Kidney capillary endothelial cell (primary cell): ENCODE measurements around the gene BNIPL.

Experiments used
- DNase-seq: peaks from one replicate; pipeline ENCODE4 v3.0.0-alpha.2; 2018; ENCODE audit warnings: low spot score

BNIPL gene, protein sequence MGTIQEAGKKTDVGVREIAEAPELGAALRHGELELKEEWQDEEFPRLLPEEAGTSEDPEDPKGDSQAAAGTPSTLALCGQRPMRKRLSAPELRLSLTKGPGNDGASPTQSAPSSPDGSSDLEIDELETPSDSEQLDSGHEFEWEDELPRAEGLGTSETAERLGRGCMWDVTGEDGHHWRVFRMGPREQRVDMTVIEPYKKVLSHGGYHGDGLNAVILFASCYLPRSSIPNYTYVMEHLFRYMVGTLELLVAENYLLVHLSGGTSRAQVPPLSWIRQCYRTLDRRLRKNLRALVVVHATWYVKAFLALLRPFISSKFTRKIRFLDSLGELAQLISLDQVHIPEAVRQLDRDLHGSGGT

DNA sequence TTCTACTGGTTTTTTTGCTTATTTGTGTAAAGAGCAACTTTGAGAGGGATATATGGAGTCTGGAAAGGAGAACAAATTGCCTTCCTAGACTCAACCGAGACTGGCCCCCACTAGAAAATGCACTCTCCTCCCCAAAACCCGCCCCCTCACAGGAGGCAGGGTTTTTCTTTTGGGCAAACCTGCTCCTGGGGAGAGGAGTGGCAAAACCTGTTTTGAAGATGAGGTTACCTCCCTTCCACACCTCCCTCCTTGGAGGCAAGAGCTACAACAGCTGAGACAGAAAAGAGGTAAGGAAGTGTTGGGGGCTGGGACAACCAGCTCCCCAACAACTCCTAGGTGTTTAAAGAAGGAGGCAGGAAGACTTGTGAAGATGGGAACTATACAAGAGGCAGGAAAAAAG, at the start of gene BNIPL:
BNIPL (plus strand) TSS at position 231 of the 400 bp plus-strand sequence; CDS start at position 371, 140 bp downstream.
- DNase-seq: no peak

DNA sequence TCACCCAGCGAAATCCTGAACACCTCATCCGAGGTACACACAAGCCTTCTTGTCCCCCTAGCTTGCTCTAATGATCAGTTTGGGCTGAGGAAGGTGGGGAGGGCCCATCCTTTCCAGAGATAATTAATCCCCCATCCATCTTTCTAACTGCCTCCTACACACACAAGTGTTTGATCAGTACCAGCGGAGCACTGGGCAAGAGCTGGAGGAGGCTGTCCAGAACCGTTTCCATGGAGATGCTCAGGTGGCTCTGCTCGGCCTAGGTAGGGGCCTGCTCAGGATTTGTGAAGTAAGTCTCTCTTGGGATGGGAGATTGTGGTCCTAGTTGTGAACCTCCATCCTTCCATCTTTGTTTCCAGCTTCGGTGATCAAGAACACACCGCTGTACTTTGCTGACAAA, 48.5 kb upstream of the BNIPL start:
- no peak for DNase-seq

DNA sequence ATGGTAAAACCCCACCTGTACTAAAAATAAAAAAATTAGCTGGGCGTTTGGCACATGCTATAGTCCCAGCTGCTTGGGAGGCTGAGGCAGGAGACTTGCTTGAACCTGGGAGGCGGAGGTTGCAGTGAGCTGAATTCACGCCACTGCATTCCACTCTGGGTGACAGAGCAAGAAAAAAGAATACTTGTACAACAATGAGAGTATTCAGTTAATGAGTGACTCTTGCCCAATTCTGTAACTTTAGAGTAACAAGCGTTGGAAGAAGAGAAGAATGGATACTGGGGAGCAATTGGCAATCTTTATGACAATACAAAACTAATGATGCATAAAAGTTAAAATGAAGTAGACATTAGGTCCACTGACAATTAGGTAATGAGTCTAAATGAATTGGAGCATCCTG, 43.8 kb upstream of the BNIPL start:
- no peak for DNase-seq

DNA sequence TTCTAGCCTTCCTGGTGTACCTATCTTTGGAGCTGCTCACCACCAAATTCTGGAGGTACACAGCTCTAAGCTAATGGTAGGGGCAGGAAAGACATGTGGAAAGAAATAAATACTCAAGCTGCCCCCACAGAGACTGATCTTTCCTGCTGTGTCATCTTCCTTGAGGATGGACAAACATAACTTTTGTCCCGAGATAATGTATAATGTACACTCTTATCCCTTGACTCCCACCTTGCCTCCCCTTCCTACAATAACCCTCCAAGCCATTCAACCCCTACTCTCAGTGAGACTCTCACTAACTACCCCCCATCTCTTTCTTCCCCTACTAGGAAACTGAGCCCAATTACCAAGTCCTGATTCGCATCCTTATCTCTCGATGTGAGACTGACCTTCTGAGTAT, 42.1 kb upstream of the BNIPL start:
- DNase-seq: no peak

DNA sequence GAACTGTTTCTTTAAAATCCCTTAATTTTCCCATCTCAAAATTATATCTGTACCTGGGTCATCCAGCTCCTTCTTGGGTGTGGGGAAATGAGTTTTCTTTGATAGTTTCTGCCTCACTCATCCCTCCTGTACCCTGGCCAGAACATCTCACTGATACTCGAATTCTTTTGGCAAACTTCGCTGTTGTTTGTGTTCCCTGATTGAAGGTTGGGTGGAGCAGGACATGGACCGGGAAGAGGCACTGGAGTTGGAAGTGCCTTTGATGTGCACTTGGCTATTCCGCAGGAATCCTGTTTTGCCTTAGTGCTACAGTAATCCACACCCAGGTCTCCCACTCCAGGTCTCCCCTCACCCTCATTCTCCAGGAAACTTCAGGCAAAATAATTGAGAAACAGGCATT, 40.9 kb upstream of the BNIPL start:
- no peak for DNase-seq

DNA sequence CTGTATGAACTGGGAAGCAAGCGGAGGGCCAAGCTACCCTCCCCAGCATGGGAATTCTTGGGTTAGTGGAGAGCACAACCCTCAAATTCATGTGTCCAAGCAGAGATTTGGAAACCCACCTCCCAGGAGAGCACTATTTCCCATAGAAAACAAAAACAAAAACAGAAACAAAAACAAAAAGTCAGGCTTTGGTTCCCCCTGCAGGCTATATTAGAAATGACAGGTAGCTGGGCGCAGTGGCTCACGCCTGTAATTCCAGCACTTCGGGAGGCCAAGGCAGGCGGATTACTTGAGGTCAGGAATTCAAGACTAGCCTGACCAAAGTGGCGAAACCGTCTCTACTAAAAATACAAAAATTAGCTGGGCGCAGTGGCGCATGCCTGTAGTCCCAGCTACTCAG, 40.5 kb upstream of the BNIPL start:
- DNase-seq: no peak

DNA sequence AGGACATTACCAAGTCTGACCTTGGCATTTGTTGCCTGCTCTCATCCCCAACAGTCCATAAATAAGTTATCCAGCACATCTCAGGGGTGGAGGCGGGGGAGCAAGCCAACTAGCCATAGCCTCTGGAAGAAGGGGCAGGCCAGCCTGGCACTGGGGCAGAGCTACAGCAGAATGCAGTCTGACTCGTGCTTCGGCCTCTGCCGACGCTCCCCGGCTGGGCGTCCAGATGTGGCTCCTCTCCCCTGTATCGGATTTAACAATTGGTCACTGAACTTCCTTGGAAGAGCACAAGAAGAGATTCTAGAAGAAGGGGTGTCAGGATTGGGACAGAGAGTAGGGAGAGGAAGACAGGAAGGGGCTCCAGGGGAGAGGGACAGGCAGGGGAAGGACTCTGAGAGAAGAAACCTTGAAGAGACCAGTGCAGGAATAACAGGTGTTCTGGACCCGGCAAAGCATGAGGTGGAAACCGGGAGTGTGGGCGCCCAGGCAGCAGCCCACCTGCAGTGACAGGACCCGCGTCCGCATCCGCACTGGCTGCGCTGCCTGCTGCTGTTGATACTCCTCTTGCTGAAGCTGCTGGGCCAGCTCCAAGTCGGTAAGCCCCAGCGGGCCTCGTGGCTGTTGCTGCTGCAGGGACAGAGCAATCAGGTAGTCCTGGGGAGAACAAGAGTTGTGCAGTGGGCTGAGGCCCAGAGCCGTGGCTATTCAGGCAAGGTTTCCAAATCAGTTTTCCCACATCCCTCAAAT, 39.1 kb upstream of the BNIPL start:
- DNase-seq: no peak

DNA sequence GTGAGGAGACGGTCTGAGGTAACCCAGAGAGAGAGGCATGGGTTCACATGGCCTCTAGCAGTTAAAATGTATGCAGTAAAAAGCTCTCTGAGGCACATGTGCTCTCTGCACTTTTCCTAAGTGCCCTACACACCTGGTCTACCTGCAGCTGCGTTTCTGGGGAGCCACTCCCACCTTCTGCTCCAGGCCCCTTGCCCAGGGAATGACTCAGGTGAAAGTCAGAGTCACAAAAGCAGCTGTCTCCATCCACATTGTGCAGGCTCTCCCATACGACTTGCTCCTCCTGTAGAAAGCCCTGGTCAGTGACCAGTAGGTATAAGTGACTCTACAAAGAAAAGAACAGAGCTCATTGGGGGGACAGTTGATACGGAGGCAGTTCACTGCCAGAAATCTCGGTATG, 38.4 kb upstream of the BNIPL start:
- no peak for DNase-seq

DNA sequence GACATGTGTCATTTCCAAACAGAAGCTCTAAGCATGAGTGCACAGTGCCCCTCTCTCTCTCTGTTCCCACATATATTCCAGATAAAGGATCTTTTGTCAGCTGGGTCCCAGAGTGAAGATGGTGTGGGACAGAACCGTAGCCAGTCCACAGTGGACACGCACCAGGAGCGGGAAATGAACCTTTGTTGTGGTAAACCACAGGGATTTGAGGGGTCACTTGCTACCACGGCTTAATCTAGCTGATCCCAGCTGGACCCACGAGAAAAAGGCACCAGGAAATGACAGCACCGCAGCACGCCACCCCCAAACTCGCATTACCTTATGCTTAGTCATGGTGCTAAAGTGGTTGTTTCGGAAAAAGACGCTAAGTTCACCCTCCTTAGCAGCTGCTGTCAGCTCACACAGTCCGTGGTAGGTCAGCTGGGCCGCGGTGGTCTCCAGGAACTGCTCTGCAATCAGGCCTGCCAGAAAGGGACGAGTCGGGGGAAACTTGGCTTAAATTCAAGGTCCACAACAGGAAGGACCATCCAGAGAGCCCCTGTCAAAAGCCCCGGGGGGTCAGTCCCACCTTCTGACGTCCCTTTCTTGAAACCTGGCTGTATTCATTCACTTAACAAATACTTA, 37.2 kb upstream of the BNIPL start:
- DNase-seq: no peak

DNA sequence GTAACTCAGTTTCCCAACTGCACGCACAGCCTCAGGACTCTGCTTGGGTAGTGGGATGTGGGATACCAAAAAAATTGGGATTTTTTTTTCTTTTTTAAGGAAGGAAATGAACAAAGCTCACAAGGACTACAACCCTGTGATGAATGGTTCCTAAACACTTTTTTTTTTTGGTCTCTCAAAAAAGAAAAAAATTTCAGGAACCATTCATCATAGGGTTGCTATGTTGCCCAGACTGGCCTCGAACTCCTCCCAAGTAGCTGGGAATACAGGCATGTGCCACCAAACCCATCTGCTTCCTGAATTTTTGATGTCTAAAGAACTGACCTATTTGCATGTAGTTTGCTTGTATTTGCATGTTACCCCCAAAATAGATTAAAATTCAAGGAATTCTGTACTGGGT, 36.5 kb upstream of the BNIPL start:
- no peak for DNase-seq

DNA sequence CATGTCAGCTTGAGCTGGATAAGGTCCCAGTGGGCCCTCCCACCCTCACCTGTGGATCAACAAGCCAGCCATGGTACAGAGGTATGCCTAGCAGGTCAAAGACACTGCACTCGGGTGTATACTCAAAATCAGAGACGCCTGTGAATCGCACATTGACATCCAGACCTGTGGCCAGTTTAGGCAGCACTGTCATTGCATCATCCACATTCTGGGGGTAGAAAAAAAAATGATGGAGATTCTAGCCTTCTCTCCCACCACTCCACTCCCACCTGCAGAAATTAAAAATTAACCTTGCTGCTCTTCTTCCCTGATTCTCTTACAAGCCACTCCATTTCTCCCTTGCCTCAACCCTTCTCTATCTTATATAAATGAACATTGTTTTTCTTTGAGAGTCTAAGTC, 36.0 kb upstream of the BNIPL start:
- no peak for DNase-seq

DNA sequence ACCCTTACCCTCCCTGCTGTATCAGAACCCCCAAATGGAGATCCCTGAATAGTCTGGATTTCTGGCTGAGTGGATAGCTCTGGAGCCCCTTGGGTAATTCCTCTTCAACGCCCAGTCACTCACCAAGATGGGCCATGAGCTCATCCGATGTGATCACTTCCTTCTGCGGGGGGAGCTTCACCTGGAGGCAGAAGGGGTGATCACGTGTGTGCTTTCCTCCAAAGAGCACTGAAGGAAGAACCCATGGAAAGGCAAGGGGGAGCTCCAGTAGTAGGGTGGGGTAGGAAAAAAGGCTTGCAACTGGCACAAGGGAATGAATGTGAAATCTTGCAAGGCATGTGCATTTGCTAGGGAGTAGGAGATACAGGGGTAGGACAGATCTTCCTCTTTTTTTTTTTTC, 34.8 kb upstream of the BNIPL start:
- no peak for DNase-seq

DNA sequence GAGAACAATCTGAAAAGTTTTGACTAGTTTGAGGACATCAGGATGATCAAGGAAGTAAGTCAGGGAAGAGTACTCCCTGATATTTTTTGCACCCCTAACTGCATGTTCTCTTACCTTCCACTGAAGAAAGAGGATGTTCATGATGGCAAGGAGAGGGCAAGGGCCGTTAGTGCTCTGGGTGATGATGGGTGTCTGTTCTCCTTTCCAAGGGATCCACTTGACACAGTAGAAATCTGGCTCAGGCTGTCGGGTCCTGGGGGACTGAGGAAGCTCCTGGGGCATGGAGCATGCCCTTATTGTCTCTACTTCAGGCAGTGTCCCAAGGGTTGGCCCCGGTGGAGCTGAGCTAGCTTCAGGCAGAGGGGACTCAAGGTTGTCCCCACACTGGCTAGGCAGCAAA, 34.3 kb upstream of the BNIPL start:
- no peak for DNase-seq

DNA sequence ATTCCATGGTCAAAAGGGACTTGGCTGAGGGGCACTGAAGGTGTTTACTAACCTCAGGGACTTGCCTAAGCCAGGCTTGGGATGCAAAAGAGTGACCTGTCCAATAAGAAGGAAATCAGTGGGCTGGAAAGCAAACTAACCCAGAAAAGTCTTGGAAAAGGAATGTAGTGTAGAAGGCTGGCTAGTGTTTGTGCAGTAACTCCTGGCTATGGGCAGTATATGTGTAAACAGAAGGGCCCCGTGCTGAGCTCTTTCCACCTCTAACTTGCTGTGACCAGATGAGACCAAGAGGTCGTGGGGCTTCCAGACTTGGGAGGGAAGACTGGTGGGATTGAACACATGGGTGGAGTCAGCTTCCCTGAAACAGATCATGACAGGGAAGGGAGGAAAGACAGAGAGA, 33.8 kb upstream of the BNIPL start:
- no peak for DNase-seq

DNA sequence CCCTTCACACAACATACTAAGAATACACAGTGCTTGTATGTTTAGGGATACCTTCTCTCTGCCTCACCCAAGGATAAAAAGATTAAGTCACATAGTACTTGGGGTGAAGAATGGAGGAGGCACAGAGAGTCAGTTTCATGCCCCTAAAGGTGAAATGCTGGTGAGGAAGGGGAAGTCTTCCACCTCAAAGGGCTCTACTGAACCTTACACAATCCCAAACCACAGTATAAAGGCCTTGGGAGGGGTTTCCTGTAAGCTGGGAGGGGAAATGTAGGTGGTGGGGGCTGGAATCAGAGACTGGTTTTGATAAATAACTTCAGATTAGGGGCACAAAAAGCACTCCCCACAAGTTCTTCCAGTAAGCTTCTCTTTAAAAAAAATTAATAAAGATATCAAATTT, 33.2 kb upstream of the BNIPL start:
- no peak for DNase-seq

DNA sequence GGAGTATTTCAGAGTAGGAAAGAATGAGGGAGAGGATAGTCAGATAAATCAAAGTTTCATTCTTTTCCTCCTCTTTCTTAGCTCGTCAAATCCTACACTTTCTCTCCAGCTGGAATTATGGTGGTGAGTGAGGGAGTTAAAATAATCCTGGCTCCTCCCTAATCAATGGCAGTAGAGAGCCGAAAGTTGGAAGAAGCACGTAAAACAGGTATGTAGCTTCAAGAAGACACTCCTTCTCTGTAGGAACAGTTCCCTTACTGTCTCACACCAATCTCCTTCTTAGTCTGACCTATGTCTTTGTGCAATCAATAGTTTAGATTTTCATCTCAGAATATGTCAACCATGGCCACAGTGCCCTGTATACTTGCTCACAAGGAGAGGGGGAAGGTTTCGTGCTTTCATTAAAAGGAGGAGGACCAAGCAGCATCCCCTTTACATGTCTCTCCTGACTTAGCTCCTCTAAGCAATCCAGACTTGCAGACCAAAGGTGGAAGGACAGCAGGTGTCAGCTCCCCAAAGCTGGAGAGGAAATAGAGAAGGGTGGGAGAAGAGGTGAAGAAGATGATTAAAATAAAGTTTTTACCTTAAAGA, 30.6 kb upstream of the BNIPL start:
- no peak for DNase-seq

DNA sequence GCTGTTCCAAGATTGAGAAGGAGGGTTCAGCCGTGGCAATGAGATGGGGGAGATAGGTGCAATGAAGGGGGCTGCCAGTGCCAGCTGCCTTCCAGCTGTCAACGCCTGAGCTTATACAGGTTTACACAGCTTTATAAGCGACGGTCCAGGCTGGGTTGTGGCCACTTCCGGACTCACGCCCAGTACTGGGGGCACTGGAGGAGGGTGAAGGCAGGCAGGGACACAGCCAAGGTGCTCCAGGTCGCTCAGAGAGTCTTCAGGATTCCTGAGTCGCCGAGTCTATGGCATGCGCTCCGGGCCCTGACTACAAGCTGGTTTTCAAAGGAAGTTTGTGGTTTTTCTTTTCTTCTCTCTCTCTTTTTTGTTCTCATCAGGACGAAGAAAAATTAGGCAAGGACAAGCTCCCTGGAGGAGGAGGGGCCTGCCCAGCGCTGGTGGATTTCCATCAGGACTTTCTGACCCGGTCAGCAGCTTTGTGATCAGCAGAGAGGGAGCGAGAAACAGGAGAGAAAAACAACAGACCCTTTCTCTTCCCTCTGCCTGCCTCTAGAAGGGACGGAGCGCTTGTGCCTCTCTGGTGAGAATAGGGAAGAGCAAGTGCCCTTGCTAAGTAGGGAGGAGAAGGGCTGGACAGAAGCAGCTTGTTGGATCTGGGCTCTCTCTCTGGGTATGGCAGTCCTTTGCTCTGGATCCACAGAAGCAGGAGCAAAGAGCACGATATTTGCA, 29.9 kb upstream of the BNIPL start, which contains the start of gene MINDY1:
MINDY1 (minus strand) TSS at position 576 of the 726 bp plus-strand sequence. CDS start 4,285 bp downstream, outside the sequence.
- peak; percentile 64 for DNase-seq

DNA sequence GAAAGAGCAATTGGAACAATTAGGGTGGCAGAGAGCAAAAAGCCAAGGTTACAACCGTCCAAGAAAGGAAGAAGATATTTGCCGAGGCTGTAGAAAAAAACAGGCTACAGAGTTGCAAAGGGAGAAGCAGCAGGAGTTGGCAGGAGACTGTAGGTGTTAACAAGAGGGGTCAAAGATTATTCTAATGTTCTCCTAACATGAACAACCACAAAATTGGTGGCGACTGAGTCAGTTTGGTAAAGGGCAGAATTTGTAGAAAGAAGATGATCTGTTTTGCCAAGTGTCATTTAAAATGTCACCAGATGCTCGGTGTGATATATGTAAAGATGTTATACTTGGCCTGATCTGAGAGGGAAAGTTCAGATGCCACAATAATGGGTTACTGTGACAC, 28.5 kb upstream of the BNIPL start:
- no peak for DNase-seq

DNA sequence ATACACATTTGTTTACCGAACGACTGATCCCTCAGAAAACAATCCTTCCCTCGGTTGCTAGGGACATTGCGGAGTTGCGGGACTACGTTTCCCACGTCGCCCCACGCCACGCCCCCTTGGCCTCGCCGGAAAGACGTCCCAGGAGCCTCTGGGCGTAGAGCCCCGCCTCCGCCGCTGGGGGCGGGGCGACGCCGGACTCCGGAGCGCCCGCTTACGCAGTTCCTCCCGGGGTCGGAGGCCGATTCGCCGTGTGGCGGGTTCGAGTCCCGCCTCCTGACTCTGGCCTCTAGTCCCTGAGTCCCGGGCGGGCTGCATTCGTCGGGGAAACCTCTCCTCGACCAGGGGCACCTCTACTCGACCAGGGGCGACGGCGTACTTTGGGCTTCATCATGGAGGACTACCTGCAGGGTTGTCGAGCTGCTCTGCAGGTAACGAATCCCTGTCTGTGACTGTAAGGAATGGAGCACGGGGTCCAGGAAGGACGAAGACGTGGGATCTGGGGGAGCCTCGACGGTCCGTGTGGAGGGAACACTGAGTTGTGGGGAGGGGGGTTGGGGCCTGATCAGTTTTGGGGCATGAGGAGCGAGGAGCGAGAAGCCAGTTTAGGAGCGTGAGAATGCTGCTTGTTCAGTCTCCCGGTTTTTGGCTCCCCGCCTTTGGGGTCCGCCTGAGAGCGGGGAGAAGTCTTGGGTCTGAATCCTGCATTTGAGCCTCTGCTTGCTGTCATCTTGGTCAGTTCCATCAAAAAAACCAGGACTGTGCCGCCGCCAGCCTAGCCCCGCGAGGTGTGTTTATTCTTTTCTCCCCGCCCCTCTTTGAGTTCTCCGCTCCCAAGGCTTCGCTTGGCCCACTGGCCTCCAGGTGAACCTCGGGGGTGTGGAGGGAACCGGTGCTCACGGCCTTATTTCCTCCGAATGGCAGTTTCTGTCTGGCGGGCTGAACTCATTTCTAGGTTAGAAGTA, 27.9 kb upstream of the BNIPL start, which contains the start of gene PRUNE1:
PRUNE1 (plus strand) TSS at position 206 of the 962 bp plus-strand sequence; CDS start at position 390, 184 bp downstream.
- peak; percentile 98 for DNase-seq

DNA sequence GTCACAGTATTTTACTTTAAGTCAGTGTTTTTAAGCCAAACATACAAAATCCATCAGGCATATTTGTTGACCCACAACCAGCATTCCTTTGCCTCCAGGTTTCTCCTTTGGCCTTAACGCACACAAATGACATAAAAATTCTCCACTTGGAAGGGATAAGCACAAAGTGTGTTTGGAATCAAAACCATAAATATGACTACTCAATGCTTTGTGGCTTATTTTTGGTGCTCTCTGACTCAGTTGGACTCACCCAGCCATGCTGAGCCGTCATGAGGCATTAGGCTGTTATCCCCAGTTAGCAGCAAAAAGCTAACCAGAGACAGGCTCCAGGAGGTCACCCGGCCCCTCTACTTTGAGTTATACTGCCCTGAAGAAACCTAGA, 27.2 kb upstream of the BNIPL start:
- no peak for DNase-seq
